Gastrocnemius medialis (tissue), 4 donors: Measurements from ENCODE around the gene ZNF423. TPM values are rescaled to one million over a fixed set of nuclear protein-coding genes. Genes with fewer than 3 reads are reported as not detected.

ENCODE experiments used
- ATAC-seq, 2 donors: fragments of 150-250 bp; one replicate each; pipeline ENCODE4 v1.9.1; 2016
- DNase-seq, 2 donors: peaks; one replicate each; pipeline ENCODE4 v3.0.0-alpha.2; 2019
- H3K27ac ChIP-seq, 4 donors: fragments of 200-600 bp; sonication (generic); 1 replicate in 1 of 4; 2 replicates in 3 of 4; pipeline ENCODE4 v1.5.1; 2016 to 2018; ENCODE audit warnings: mild to moderate bottlenecking in 2 of 4, moderate library complexity in 1 of 4
- H3K27me3 ChIP-seq, 3 donors: fragments of 200-600 bp; sonication (generic) in 2 of 3; 1 replicate in 1 of 3; 2 replicates in 2 of 3; pipeline versions ENCODE4 v1.5.1 to v1.6.0; 2016 to 2019; ENCODE audit warnings: mild to moderate bottlenecking in 1 of 3, moderate library complexity in 1 of 3
- H3K36me3 ChIP-seq, 2 donors: fragments of 200-600 bp; sonication (generic) in 1 of 2; one replicate each; pipeline ENCODE4 v1.5.1; 2017 to 2018
- H3K4me1 ChIP-seq, 2 donors: fragments of 200-600 bp; sonication (generic) in 1 of 2; one replicate each; pipeline ENCODE4 v1.5.1; 2016 to 2017; ENCODE audit warnings: mild to moderate bottlenecking in 2 of 2
- H3K4me3 ChIP-seq, 4 donors: fragments of 200-600 bp; sonication (generic) in 3 of 4; 1 replicate in 1 of 4; 2 replicates in 3 of 4; pipeline ENCODE4 v1.5.1; 2016 to 2019; ENCODE audit warnings: mild to moderate bottlenecking in 2 of 4
- H3K9me3 ChIP-seq, 3 donors: fragments of 200-600 bp; sonication (generic) in 2 of 3; 1 replicate in 1 of 3; 2 replicates in 2 of 3; pipeline ENCODE4 v1.5.1; 2016 to 2019
- POLR2A ChIP-seq, 2 donors: fragments of 450-650 bp; IDR thresholded peaks; one replicate each; pipeline ENCODE4 v1.6.1; 2017; ENCODE audit warnings: antibody characterized with exemption in 2 of 2, mild to moderate bottlenecking in 2 of 2, moderate library complexity in 2 of 2
- in situ Hi-C, 4 donors: fragments of 200-750 bp; cut with MboI; loops; one replicate each; pipeline versions ENCODE4 v1.15.0 to v1.8.0; 2017; ENCODE audit warnings: low sequenced_read_pairs in 4 of 4
- intact Hi-C: fragments of 100-400 bp; cut with DNase I; formaldehyde crosslinking; loops from one replicate; pipeline ENCODE4 v1.15.1; 2023; ENCODE audit warnings: low total_unique reads
- total RNA-seq, 4 donors: library from RNA; depleted of rRNA; stranded (reverse); fragments of >200 nt; gene quantifications; one replicate each; pipeline versions ENCODE4 v1.1.0 to v1.2.3, GENCODE V29; 2016
- TF ChIP-seq, protein P1 (sequence below), 5 experiments: fragments of 450-650 bp in 3 of 5; fragments of 200-600 bp in 2 of 5; sonication (generic) in 2 of 5; IDR thresholded peaks in 4 of 5; conservative IDR thresholded peaks in 1 of 5; 1 replicate in 4 of 5; 2 replicates in 1 of 5; pipeline ENCODE4 v1.5.1; 2016 to 2019; ENCODE audit warnings: antibody characterized with exemption in 5 of 5, mild to moderate bottlenecking in 3 of 5, moderate library complexity in 3 of 5

The ZNF423 gene
- total RNA-seq, 4 donors from 2014 or later, result 8.4 to 15.8 (median 12.5) TPM

DNA sequence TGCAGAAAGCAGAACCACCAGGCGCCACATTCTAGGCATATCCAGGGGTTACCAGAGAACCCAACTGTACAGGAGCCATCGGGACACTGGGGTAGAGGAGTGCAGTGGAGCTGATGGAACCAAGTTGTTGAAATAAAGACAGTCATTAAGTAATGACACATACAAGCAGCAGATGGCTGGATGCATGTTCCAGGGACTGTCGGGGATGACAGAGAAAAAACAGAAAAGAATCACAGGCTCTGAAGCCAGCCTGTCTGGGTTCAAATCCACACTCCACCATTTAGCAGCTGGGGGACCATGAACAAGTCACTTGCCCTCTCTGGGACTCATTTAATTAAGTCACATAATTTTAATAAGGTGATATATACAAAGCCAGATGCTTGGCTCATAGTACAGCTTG lies 117.1 kb downstream of the ZNF423 start:
- Histone ChIP-seq H3K27me3 (no peaks in the 10 kb centered on the region), H3K4me3 (no peak overlapping the region), H3K9me3 (no peaks in the 10 kb centered on the region), H3K27ac (no peak overlapping the region), H3K4me1 (no peaks in the 10 kb centered on the region), H3K36me3 (no peaks in the 10 kb centered on the region)
- TF ChIP-seq, protein P1, sequence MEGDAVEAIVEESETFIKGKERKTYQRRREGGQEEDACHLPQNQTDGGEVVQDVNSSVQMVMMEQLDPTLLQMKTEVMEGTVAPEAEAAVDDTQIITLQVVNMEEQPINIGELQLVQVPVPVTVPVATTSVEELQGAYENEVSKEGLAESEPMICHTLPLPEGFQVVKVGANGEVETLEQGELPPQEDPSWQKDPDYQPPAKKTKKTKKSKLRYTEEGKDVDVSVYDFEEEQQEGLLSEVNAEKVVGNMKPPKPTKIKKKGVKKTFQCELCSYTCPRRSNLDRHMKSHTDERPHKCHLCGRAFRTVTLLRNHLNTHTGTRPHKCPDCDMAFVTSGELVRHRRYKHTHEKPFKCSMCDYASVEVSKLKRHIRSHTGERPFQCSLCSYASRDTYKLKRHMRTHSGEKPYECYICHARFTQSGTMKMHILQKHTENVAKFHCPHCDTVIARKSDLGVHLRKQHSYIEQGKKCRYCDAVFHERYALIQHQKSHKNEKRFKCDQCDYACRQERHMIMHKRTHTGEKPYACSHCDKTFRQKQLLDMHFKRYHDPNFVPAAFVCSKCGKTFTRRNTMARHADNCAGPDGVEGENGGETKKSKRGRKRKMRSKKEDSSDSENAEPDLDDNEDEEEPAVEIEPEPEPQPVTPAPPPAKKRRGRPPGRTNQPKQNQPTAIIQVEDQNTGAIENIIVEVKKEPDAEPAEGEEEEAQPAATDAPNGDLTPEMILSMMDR (IDR thresholded peaks at IDR 0.05 in 4 of 5, conservative IDR thresholded peaks at IDR 0.05 in 1 of 5), result no peak
- no peak for TF ChIP-seq POLR2A (IDR thresholded peaks at IDR 0.05)
- ATAC-seq (no peak), DNase-seq (no peak)
- in situ Hi-C loops, result no loop called here
- intact Hi-C loops, result no loop called here

GRCh38 chr16:49738001-49738400 lies 117.9 kb downstream of the ZNF423 start:
- no peak overlapping the region for H3K27ac ChIP-seq
- no peaks in the 10 kb centered on the region for H3K27me3 ChIP-seq
- DNase-seq (no peak), ATAC-seq (no peak)
- TF ChIP-seq, protein P1 (IDR thresholded peaks at IDR 0.05 in 4 of 5, conservative IDR thresholded peaks at IDR 0.05 in 1 of 5), result no peak
- no peak for TF ChIP-seq POLR2A (IDR thresholded peaks at IDR 0.05)
- intact Hi-C loops, result no loop called here
- H3K4me3 ChIP-seq, result no peak overlapping the region
- no peaks in the 10 kb centered on the region for H3K36me3 ChIP-seq
- H3K9me3 ChIP-seq, result no peaks in the 10 kb centered on the region
- H3K4me1 ChIP-seq, result no peaks in the 10 kb centered on the region
- in situ Hi-C loops, result no loop called here

DNA sequence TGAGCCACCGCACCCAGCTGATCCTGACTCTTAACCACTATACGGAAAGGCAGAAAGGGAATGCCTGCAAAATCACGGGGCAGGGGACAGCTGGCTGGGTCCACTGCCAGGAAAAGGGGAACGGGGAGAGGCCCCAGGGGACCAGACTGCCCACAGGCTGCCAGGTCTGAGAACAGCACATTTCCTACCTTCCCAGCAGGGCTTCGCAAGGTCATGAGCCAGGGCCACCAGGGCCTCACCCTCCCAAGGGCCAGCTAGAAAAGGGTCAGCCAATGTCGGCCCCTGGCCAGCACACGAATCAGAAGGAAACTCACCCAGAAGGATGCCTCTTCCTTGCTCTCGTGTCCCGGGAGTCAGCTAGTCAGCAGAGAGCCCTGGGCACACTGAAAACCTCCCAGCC lies 118.4 kb downstream of the ZNF423 start:
- TF ChIP-seq, protein P1 (IDR thresholded peaks at IDR 0.05 in 4 of 5, conservative IDR thresholded peaks at IDR 0.05 in 1 of 5), result no peak
- TF ChIP-seq POLR2A (IDR thresholded peaks at IDR 0.05), result no peak
- in situ Hi-C loops (no loop called here), intact Hi-C loops (no loop called here)
- no peak for DNase-seq
- Histone ChIP-seq H3K27me3 (no peaks in the 10 kb centered on the region), H3K4me3 (no peak overlapping the region), H3K27ac (no peak overlapping the region), H3K36me3 (no peaks in the 10 kb centered on the region), H3K9me3 (no peaks in the 10 kb centered on the region), H3K4me1 (no peaks in the 10 kb centered on the region)
- ATAC-seq, result no peak

DNA sequence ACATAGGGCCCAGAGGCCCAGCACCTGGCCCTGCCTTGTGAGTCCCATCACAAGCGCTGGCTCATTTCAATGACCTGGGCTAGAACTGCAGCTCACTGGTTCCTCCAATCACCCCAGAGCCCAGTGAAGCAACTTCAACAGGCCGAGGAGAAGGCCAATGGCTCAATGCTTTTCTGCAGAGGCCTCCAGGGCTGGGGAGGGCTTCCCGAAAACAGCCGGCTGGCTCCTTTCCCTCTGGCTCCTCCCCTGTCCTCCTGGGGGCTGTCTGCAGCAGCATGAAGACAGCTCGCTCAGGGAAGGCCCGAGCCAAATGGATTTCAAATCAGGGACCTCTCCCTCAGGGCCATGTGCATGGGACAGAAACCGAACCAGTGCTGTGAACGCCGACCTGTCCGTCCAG lies 121.6 kb downstream of the ZNF423 start:
- in situ Hi-C loops, result no loop called here
- H3K9me3 ChIP-seq, result no peaks in the 10 kb centered on the region
- H3K27ac ChIP-seq, result no peak overlapping the region
- DNase-seq, result peak in 1 of 2 donors; percentile 15
- H3K27me3 ChIP-seq, result no peaks in the 10 kb centered on the region
- H3K4me3 ChIP-seq, result no peak overlapping the region
- no peak for ATAC-seq
- H3K36me3 ChIP-seq, result peaks cover 0 to 13% of the 10 kb centered on the region in 2 donors
- intact Hi-C loops, result no loop called here
- no peaks in the 10 kb centered on the region for H3K4me1 ChIP-seq
- TF ChIP-seq, protein P1 (IDR thresholded peaks at IDR 0.05 in 4 of 5, conservative IDR thresholded peaks at IDR 0.05 in 1 of 5), result no peak
- TF ChIP-seq POLR2A (IDR thresholded peaks at IDR 0.05), result no peak

DNA sequence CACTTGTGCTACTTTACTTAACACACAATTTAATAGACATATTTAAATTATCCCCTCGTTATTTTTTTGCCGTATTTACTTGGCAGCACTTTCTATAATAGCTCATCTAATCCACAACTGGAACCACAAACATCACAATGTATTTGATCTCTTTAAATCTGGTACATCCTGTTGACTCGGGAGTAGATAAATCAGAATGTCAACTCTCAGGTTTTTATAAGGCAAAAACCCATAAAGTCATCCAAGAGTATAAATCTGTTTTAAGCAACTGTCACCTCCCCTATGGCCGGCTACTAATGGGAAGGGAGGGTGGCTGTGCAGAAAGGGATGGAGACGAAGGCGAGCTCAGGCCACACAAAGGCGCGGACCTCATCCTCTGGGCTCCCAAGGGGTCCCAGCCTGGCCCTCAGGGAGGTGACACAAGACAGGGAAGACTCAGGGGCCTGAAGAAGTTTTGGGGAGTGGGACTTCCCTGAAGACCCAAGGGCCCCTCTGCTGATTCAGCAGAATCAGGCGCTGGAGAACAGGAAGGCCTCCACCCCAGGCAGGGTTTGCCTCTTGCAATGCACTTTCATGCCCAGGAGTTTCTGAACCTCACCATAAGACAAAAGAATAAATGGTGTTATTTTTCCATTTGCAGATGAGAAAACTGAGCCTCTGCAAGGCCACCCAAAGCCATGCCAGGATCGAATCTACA lies 122.5 kb downstream of the ZNF423 start:
- TF ChIP-seq POLR2A (IDR thresholded peaks at IDR 0.05), result no peak
- TF ChIP-seq, protein P1 (IDR thresholded peaks at IDR 0.05 in 4 of 5, conservative IDR thresholded peaks at IDR 0.05 in 1 of 5), result no peak
- Histone ChIP-seq H3K27me3 (no peaks in the 10 kb centered on the region), H3K36me3 (peaks cover 0 to 14% of the 10 kb centered on the region in 2 donors), H3K4me3 (no peak overlapping the region), H3K27ac (no peak overlapping the region), H3K4me1 (no peaks in the 10 kb centered on the region), H3K9me3 (no peaks in the 10 kb centered on the region)
- ATAC-seq, result no peak
- DNase-seq, result no peak
- intact Hi-C loops, result no loop called here
- in situ Hi-C loops, result no loop called here
